ENCODE measurements around the gene IRF5. TPM values are rescaled to one million over a fixed set of nuclear protein-coding genes. Genes with fewer than 3 reads are reported as not detected.

IRF5 gene
- polyA plus RNA-seq, 3 donors from 2014 or later = 14.2 to 31.7 (median 25.6) TPM

DNA sequence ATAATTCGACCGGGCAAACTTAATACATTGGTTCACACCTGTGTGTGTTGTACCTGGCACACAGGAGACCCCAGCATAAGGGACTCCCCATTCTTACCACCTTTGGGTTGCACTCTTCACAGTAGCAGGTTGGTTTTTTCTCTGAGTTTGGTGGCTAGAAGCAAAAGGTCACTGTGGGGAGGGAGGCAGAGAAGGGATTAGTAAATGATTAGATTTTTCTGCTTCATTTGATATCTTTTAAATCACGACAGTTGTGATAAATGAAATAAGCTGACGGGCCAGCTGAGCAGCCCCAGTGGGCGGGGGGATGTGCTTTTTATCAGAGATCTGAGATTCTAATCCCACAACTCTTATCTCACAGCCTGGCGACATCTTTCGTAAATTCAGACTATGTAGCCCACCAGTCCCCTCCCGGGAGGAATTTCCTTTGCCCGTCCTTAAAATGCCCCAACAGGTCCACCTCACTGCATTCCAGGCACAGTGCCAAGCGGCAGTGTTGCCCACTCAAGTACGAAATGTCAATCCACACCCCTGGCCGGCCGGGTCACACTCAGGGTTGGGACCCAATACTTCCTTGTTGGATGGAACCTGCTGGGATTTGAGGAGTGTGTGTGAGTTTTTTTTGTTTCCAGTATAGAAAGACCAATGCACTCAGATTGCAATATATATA, 16.7 kb upstream of the IRF5 start:
- DNase-seq = no peak
- Mint-ChIP-seq H3K27ac (no peak overlapping the region), H3K9me3 (no peaks in the 10 kb centered on the region), H3K4me3 (no peak overlapping the region), H3K36me3 (no peaks in the 10 kb centered on the region), H3K4me1 (no peaks in the 10 kb centered on the region), H3K27me3 (ENCODE audit: low read depth in 3 of 3) (peaks cover 4 to 14% (median 13%) of the 10 kb centered on the region in 3 donors)

DNA sequence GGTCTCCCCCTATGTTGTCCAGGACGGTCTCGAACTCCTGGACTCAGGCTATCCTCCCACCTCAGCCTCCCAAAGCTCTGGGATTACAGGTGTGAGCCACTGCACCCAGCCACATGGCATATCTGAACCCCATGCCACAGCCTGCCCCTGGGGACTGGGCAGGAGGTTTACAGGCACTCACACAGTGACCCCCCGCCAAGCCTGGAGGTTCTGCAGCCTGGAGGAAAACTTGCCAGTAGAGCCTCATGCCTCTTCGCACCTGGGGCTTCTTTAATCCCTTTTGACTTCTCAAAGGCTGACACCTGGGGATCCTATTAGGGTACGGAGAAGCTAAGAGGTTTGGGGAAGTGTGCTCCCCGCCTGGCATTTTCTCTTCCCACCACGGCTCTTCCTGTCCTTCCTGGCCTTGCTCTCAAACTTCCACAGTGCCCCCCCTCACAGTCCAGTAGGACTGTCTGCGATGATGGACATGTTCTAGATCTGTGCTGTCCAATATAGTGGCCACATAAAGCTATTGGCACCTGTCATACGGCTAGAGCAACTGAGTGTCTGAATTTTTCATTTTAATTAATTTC, 15.8 kb upstream of the IRF5 start:
- Mint-ChIP-seq H3K27me3 (ENCODE audit: low read depth in 3 of 3) (peaks cover 4 to 10% (median 10%) of the 10 kb centered on the region in 3 donors), H3K4me3 (no peak overlapping the region), H3K9me3 (no peaks in the 10 kb centered on the region), H3K27ac (no peak overlapping the region), H3K36me3 (no peaks in the 10 kb centered on the region), H3K4me1 (no peaks in the 10 kb centered on the region)
- DNase-seq = no peak

DNA sequence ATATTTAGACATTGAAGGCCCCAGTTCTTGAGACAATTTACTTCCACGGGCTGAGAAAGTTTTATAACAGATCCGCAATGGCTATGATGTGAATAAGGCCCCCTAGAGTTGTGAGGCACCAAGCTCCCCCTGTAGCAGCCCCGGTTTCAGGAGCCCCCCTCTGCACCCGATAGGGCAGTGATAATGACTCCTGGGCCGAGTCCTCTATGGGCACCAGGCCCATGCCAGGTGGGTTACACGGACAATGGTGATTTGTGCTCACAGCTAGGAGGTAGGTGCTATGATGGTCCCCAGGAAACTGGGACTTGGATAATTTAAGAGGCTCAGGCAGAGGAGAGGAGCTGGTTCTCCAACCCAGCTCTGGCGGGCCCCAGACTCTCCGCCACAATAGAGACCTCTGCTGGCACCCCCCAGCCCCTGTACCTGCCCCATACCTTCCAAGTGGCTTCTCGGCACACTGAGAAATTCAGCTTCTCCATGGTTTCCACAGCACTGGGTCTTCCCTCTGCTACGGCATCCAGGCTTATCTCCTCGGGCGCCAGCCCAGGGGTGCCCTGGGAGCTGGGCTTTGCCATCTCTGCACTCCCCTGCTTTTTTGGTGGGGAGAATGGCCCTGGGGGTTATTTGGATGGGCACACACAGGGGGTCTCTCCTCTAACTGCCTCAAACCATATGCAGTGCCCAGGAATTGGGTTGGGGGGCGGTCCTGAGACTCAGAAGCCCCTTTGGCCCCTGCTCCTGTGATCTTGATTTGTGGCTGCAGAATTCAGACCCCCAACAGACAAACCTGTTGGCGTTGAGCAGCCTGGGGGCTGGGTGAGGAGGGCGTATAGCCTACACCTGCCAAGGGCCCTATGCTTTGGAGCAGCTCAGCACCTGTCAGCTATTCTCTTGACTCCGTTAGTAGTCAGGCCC, 15.0 kb upstream of the IRF5 start:
- Mint-ChIP-seq H3K36me3 (no peaks in the 10 kb centered on the region), H3K27ac (no peak overlapping the region)
- DNase-seq = no peak

DNA sequence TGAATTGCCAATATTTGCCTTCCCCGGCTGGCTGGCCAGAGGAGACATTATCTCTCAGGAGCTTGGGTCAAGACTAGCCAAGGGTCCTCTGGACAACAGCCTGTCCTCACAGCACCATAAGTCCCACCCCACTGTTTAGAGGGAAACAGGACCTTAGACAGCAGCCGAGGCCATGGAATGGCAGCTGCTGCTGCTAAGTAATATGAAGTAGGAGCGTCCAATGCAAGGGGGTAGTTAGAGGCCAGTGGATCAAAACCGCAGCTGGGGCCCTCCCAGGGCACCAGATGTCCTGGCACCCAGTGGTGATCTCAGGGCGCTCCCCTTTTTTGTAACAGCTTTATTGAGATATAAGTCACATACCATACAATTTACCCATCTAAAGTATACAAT, 14.3 kb upstream of the IRF5 start:
- no peak overlapping the region for H3K27ac Mint-ChIP-seq
- H3K9me3 Mint-ChIP-seq = no peaks in the 10 kb centered on the region
- no peak for DNase-seq
- H3K4me3 Mint-ChIP-seq = no peak overlapping the region
- H3K36me3 Mint-ChIP-seq = no peaks in the 10 kb centered on the region
- no peaks in the 10 kb centered on the region for H3K4me1 Mint-ChIP-seq
- peaks cover 4 to 10% (median 5%) of the 10 kb centered on the region in 3 donors for H3K27me3 Mint-ChIP-seq (ENCODE audit: low read depth in 3 of 3)

More for the DNA sequence above, 15.0 kb upstream of the IRF5 start:
- Mint-ChIP-seq H3K4me3 (no peak overlapping the region), H3K4me1 (no peaks in the 10 kb centered on the region), H3K9me3 (no peaks in the 10 kb centered on the region), H3K27me3 (ENCODE audit: low read depth in 3 of 3) (peaks cover 0 to 10% (median 7%) of the 10 kb centered on the region in 3 donors)

DNA sequence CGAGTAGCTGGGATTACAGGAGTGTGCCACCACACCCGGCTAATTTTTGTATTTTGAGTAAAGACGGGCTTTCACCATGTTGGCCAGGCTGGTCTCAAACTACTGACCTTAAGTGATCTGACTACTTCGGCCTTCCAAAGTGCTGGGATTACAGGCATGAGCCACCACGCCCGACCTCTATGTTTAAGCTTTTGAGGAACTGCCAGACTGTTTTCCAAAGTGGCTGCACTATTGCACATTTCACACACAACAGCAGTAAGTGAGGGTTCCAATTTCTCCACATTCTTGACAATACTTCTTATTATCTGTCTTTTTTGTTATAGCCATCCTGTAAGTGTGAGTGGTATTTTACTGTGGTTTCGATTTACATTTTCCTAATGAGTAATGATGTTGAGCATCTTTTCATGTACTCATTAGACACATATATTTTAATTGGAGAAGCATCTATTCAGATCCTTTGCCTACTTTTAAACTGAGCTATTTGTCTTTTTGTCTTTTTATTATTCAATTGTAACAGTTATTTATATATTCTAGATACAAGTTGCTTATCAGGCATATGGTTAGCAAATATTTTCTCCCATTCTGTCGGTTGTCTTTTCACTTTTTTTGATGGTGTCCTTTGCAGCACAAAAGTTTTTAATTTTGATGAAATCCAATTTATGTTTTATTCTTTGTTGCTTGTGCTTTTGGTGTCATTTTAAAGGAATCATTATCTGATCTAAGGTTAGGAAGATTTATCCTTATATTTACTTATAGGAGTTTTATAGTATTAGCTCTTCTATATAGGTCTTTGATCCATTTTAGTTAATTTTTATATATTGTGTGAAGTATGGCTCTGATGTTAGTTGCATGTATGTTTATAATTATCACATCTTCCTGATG, 12.8 kb upstream of the IRF5 start:
- Mint-ChIP-seq H3K27me3 (ENCODE audit: low read depth in 3 of 3) (peaks cover 3 to 4% (median 4%) of the 10 kb centered on the region in 3 donors), H3K27ac (no peak overlapping the region), H3K9me3 (no peaks in the 10 kb centered on the region), H3K4me3 (no peak overlapping the region), H3K4me1 (no peaks in the 10 kb centered on the region), H3K36me3 (no peaks in the 10 kb centered on the region)
- DNase-seq = no peak

DNA sequence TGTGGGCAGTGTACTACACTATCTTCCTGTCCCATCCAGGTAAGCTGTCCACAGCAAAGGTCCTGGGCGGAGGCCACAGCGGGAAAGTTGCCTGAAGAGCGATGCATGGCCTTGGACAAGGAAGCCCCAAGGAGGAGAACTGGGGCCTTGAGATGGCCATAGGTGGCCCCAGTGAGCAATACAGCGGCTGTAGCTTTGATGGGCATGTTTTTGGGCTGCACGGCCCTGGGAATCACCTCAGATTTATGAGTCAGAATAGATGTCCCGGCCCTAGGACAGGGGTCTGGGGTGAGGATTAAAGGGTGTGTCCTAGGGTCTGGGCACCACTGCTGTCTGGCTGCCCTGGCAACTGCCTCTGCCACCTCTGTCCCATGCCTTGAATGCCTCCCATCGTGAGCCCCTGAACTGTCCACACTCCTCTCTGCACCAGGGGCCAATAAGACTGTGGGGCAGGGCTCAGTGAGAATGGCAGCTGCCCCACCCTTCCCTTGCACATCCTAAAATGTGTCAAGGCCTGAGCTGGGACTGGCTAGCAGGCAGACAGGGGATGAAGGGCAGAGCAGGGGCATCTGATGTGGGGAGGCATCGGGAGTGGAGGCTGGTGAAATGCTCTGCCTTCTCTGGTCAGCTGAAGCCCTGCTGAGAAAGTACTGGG, 9.4 kb upstream of the IRF5 start:
- Mint-ChIP-seq H3K4me3 (no peak overlapping the region), H3K4me1 (peaks cover 6 to 9% of the 10 kb centered on the region in 2 donors), H3K27ac (peak overlapping the region in 1 of 6 donors; percentile 50), H3K36me3 (peaks cover 0 to 2% (median 0%) of the 10 kb centered on the region in 3 donors), H3K27me3 (ENCODE audit: low read depth in 3 of 3) (peaks cover 1 to 4% (median 2%) of the 10 kb centered on the region in 3 donors), H3K9me3 (no peaks in the 10 kb centered on the region)
- DNase-seq = no peak

DNA sequence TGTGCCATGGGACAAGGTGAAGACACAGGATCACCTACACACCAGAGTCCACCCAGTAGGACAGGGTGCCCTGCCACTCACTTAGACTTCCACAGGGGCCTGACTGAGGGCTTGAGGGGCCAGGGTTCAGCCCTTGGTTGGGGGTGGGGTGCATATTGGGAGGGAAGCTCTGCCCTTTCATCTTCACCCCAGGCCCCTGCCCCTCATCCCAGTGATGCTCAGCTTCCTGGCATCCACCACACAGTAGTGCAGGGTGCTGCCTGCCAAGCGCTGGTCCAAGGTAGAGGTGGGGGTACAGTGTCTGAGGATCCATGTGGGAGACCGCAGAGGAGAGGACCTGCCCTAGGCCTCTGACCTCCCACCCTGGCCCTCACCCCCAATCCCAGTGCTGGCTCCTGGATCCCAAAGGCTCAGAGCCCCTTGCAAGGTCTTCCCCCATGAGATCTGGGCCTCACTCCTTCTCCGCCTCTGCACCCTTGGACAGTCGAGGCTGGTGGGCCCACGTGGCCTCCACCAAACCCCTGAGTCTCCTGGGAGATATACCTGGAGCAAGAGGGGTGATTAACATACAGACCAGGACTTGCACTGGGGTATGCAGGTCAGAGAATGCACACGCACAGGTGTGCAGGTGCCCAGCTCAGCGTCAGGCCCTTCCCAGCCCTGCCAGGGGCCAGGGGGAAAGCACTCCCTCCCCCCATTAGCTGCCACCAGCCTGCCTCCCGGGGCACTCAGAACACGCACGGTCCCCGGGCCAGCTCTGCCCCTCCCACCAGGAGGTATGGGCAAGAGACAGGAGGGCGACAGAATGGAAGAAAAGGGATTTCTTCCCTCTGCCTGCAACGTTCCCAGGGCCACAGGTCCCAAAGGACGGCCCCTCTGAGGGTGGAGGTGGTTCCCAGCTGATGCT, 8.6 kb upstream of the IRF5 start:
- H3K4me1 Mint-ChIP-seq = peaks cover 11 to 13% of the 10 kb centered on the region in 2 donors
- H3K27ac Mint-ChIP-seq = no peak overlapping the region
- H3K36me3 Mint-ChIP-seq = peaks cover 0 to 3% (median 0%) of the 10 kb centered on the region in 3 donors
- H3K9me3 Mint-ChIP-seq = no peaks in the 10 kb centered on the region
- H3K27me3 Mint-ChIP-seq (ENCODE audit: low read depth in 3 of 3) = peaks cover 1 to 4% (median 2%) of the 10 kb centered on the region in 3 donors
- H3K4me3 Mint-ChIP-seq = no peak overlapping the region
- no peak for DNase-seq

DNA sequence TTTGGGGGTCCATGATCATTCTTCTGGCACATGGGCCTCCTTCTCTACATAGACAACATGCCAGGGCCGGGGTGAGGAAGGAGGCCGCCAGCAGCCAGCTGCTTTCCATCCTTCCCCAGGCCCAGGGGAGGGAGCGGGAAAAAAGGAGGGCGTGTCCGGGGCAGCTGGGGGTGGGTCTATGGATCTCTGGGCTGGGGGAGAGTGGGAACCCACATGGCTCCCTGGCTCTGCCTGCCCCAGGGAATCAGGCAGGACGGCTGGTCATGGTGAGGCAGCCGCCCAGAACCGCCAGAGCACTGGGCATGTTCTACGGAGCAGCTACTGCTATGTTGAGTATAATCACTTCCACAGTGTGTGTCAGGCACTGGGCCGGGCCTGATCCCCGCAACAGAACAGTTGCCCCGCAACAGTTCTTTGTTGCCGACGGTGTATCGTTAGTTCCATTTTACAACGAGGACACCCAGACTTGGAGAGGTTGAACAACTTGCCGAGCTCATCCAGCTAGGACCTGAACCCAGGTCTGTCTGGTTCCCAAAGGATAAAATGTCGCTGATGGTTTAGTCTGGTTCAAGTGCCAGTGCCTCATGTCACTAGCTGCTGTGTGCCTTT, 6.4 kb upstream of the IRF5 start:
- H3K9me3 Mint-ChIP-seq = no peaks in the 10 kb centered on the region
- no peak for DNase-seq
- H3K27me3 Mint-ChIP-seq (ENCODE audit: low read depth in 3 of 3) = peaks cover 1 to 4% (median 2%) of the 10 kb centered on the region in 3 donors
- peaks cover 0 to 3% (median 0%) of the 10 kb centered on the region in 3 donors for H3K36me3 Mint-ChIP-seq
- H3K4me3 Mint-ChIP-seq = no peak overlapping the region
- H3K4me1 Mint-ChIP-seq = peaks cover 12 to 13% of the 10 kb centered on the region in 2 donors
- no peak overlapping the region for H3K27ac Mint-ChIP-seq

DNA sequence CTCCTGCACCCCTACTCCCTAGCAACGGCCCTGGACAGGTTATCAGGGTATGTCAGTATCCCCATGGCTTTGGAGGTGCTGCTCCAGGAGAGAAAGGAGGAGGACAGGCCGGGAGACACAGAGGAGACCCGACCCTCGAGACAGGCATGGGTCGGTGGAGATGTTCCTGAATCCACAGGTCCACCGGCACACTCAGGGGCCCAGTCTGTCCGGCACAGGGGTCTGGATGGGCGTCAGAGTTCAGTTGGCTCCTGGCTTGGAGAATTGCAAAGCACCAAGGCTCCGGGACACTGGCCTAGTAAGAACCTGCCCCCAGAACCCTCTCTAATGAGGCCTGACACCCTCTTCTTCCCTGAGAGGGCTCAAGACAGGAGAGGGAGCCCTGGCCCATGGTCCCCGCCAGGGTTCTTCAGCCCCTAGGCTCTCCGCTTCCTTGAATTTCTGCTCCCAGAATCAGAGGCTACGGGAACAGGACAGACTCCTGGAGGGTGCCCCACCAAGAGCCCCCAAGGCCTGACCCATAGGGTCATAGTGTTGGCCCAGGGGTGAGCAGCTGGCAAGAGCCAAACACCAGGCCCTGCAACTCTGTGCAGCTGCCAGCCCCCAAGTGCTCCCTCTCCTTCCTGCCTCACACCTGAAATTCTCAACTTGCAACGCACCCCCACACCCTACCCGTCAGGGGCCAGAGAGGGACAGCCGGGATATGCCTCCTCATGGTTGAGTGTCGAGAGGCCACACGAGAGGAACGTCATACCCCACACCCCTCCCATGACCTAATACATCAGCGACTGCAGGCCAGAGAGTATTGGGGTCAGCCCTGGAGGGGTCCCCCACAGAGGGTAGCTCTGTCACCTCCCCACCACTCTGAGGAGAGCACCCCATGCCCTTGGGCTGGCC, 5.5 kb upstream of the IRF5 start:
- no peak overlapping the region for H3K4me3 Mint-ChIP-seq
- DNase-seq = no peak
- peaks cover 16 to 19% of the 10 kb centered on the region in 2 donors for H3K4me1 Mint-ChIP-seq
- peak overlapping the region in 1 of 6 donors; percentile 41 for H3K27ac Mint-ChIP-seq
- no peaks in the 10 kb centered on the region for H3K9me3 Mint-ChIP-seq
- H3K36me3 Mint-ChIP-seq = peaks cover 0 to 3% (median 0%) of the 10 kb centered on the region in 3 donors
- H3K27me3 Mint-ChIP-seq (ENCODE audit: low read depth in 3 of 3) = peaks cover 1 to 8% (median 4%) of the 10 kb centered on the region in 3 donors

DNA sequence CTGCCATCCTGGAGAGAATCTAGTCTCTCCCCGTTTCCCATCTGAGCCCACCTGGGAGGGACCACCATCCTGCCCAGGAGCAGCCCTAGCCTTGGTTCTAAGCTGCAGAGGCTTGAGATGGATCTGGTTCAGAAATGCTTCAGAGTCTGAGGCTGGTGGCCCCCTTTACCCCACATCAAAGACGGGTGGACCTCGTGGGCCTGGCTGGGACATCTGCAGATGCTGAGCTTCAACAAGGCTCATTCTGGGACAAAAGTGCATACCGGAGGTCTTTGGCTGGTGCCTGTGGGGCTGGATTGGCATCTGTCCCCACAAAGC, 4.9 kb upstream of the IRF5 start:
- H3K9me3 Mint-ChIP-seq = no peaks in the 10 kb centered on the region
- peaks cover 0 to 3% (median 0%) of the 10 kb centered on the region in 3 donors for H3K36me3 Mint-ChIP-seq
- peaks cover 1 to 11% (median 4%) of the 10 kb centered on the region in 3 donors for H3K27me3 Mint-ChIP-seq (ENCODE audit: low read depth in 3 of 3)
- DNase-seq = no peak
- H3K4me1 Mint-ChIP-seq = peaks cover 19 to 21% of the 10 kb centered on the region in 2 donors
- peak overlapping the region; percentile 11 to 84 (median 76) for H3K4me3 Mint-ChIP-seq
- H3K27ac Mint-ChIP-seq = peak overlapping the region in 3 of 6 donors; percentile 26 to 82 (median 61)
